Measurements from ENCODE around the gene KCNQ5. TPM values are rescaled to one million over a fixed set of nuclear protein-coding genes. Genes with fewer than 3 reads are reported as not detected.

Gene KCNQ5
- total RNA-seq, 1 experiment from 2014 or later: 2.0 TPM

- TF ChIP-seq, protein P1, sequence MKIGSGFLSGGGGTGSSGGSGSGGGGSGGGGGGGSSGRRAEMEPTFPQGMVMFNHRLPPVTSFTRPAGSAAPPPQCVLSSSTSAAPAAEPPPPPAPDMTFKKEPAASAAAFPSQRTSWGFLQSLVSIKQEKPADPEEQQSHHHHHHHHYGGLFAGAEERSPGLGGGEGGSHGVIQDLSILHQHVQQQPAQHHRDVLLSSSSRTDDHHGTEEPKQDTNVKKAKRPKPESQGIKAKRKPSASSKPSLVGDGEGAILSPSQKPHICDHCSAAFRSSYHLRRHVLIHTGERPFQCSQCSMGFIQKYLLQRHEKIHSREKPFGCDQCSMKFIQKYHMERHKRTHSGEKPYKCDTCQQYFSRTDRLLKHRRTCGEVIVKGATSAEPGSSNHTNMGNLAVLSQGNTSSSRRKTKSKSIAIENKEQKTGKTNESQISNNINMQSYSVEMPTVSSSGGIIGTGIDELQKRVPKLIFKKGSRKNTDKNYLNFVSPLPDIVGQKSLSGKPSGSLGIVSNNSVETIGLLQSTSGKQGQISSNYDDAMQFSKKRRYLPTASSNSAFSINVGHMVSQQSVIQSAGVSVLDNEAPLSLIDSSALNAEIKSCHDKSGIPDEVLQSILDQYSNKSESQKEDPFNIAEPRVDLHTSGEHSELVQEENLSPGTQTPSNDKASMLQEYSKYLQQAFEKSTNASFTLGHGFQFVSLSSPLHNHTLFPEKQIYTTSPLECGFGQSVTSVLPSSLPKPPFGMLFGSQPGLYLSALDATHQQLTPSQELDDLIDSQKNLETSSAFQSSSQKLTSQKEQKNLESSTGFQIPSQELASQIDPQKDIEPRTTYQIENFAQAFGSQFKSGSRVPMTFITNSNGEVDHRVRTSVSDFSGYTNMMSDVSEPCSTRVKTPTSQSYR (CRISPR knock-in tag; IDR thresholded peaks at IDR 0.05): no peak
- TF ChIP-seq NR2C2 (CRISPR knock-in tag; IDR thresholded peaks at IDR 0.05) (no peak), RELA (CRISPR knock-in tag; IDR thresholded peaks at IDR 0.05; ENCODE audit: borderline replicate concordance) (no peak), ZNF671 (CRISPR knock-in tag; IDR thresholded peaks at IDR 0.05) (no peak)
- TF ChIP-seq, protein P2, sequence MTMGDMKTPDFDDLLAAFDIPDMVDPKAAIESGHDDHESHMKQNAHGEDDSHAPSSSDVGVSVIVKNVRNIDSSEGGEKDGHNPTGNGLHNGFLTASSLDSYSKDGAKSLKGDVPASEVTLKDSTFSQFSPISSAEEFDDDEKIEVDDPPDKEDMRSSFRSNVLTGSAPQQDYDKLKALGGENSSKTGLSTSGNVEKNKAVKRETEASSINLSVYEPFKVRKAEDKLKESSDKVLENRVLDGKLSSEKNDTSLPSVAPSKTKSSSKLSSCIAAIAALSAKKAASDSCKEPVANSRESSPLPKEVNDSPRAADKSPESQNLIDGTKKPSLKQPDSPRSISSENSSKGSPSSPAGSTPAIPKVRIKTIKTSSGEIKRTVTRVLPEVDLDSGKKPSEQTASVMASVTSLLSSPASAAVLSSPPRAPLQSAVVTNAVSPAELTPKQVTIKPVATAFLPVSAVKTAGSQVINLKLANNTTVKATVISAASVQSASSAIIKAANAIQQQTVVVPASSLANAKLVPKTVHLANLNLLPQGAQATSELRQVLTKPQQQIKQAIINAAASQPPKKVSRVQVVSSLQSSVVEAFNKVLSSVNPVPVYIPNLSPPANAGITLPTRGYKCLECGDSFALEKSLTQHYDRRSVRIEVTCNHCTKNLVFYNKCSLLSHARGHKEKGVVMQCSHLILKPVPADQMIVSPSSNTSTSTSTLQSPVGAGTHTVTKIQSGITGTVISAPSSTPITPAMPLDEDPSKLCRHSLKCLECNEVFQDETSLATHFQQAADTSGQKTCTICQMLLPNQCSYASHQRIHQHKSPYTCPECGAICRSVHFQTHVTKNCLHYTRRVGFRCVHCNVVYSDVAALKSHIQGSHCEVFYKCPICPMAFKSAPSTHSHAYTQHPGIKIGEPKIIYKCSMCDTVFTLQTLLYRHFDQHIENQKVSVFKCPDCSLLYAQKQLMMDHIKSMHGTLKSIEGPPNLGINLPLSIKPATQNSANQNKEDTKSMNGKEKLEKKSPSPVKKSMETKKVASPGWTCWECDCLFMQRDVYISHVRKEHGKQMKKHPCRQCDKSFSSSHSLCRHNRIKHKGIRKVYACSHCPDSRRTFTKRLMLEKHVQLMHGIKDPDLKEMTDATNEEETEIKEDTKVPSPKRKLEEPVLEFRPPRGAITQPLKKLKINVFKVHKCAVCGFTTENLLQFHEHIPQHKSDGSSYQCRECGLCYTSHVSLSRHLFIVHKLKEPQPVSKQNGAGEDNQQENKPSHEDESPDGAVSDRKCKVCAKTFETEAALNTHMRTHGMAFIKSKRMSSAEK (CRISPR knock-in tag; IDR thresholded peaks at IDR 0.05; ENCODE audit: borderline replicate concordance): no peak
Observed at GRCh38 chr6:73047801-73048200, 425.9 kb downstream of the KCNQ5 start (continued).

DNA sequence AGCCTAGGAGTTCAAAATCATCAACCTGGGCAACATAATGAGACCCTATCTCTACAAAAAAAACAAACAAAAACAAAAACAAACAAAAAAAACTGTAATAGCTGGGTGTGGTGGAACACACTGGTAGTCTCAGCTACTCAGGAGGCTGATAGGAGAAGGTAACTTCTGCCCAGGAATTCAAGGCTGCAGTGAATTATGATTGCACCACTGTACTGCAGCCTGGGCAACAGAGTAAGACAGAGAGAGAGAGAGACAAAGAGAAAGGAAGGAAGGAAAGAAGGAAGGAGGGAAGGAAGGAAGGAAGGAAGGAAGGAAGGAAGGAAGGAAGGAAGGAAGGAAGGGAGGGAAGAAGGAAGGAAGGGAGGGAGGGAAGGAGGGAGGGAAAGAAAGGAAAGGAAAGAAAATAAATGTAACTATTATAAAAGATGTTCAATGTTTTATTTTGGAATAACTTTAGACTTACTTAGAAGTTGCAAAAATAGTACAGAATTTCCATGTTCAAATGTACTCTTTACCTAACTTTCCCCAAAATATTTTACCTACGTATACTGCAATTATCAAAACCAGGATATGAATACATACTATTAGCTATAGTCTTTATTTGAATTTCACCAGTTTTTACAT is 428.2 kb downstream of the KCNQ5 start:
- H3K4me1 Mint-ChIP-seq: no peaks in the 10 kb centered on the region
- no peaks in the 10 kb centered on the region for H3K27me3 Mint-ChIP-seq (ENCODE audit: low read depth)
- H3K27ac Mint-ChIP-seq: no peak overlapping the region
- ATAC-seq (no peak), DNase-seq (ENCODE audit: low spot score) (no peak)
- no peaks in the 10 kb centered on the region for H3K36me3 Mint-ChIP-seq
- H3K9me3 Mint-ChIP-seq: no peaks in the 10 kb centered on the region
- no peak overlapping the region for H3K4me3 Mint-ChIP-seq
- ChIA-PET CTCF (no interaction called here), POLR2A (no interaction called here)
- TF ChIP-seq RELA (CRISPR knock-in tag; IDR thresholded peaks at IDR 0.05; ENCODE audit: borderline replicate concordance) (no peak), ZNF425 (CRISPR knock-in tag; conservative IDR thresholded peaks at IDR 0.05) (no peak), TP53 (CRISPR knock-in tag; IDR thresholded peaks at IDR 0.05) (no peak), FOXK1 (CRISPR knock-in tag; IDR thresholded peaks at IDR 0.05) (no peak), CREM (CRISPR knock-in tag; IDR thresholded peaks at IDR 0.05) (no peak), STAT6 (CRISPR knock-in tag; conservative IDR thresholded peaks at IDR 0.05; ENCODE audit: low read depth) (no peak), SMAD3 (CRISPR knock-in tag; IDR thresholded peaks at IDR 0.05; ENCODE audit: borderline replicate concordance) (no peak), JAZF1 (CRISPR knock-in tag; IDR thresholded peaks at IDR 0.05) (no peak), ZNF232 (CRISPR knock-in tag; IDR thresholded peaks at IDR 0.05) (no peak)
- TF ChIP-seq, protein P3, sequence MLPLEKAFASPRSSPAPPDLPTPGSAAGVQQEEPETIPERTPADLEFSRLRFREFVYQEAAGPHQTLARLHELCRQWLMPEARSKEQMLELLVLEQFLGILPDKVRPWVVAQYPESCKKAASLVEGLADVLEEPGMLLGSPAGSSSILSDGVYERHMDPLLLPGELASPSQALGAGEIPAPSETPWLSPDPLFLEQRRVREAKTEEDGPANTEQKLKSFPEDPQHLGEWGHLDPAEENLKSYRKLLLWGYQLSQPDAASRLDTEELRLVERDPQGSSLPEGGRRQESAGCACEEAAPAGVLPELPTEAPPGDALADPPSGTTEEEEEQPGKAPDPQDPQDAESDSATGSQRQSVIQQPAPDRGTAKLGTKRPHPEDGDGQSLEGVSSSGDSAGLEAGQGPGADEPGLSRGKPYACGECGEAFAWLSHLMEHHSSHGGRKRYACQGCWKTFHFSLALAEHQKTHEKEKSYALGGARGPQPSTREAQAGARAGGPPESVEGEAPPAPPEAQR (CRISPR knock-in tag; IDR thresholded peaks at IDR 0.05): no peak
- TF ChIP-seq, protein P4, sequence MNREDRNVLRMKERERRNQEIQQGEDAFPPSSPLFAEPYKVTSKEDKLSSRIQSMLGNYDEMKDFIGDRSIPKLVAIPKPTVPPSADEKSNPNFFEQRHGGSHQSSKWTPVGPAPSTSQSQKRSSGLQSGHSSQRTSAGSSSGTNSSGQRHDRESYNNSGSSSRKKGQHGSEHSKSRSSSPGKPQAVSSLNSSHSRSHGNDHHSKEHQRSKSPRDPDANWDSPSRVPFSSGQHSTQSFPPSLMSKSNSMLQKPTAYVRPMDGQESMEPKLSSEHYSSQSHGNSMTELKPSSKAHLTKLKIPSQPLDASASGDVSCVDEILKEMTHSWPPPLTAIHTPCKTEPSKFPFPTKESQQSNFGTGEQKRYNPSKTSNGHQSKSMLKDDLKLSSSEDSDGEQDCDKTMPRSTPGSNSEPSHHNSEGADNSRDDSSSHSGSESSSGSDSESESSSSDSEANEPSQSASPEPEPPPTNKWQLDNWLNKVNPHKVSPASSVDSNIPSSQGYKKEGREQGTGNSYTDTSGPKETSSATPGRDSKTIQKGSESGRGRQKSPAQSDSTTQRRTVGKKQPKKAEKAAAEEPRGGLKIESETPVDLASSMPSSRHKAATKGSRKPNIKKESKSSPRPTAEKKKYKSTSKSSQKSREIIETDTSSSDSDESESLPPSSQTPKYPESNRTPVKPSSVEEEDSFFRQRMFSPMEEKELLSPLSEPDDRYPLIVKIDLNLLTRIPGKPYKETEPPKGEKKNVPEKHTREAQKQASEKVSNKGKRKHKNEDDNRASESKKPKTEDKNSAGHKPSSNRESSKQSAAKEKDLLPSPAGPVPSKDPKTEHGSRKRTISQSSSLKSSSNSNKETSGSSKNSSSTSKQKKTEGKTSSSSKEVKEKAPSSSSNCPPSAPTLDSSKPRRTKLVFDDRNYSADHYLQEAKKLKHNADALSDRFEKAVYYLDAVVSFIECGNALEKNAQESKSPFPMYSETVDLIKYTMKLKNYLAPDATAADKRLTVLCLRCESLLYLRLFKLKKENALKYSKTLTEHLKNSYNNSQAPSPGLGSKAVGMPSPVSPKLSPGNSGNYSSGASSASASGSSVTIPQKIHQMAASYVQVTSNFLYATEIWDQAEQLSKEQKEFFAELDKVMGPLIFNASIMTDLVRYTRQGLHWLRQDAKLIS (CRISPR knock-in tag; IDR thresholded peaks at IDR 0.05; ENCODE audit: borderline replicate concordance): no peak
- TF ChIP-seq, protein P5, sequence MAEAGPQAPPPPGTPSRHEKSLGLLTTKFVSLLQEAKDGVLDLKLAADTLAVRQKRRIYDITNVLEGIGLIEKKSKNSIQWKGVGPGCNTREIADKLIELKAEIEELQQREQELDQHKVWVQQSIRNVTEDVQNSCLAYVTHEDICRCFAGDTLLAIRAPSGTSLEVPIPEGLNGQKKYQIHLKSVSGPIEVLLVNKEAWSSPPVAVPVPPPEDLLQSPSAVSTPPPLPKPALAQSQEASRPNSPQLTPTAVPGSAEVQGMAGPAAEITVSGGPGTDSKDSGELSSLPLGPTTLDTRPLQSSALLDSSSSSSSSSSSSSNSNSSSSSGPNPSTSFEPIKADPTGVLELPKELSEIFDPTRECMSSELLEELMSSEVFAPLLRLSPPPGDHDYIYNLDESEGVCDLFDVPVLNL (CRISPR knock-in tag; IDR thresholded peaks at IDR 0.05; ENCODE audit: borderline replicate concordance, low read depth): no peak

Data from WTC11 (cell line).